Adrenal gland (tissue), 12 donors: ENCODE data around the gene POLR1A. TPM values are rescaled to one million over a fixed set of nuclear protein-coding genes. Genes with fewer than 3 reads are reported as not detected.

Experiments used
- DNase-seq, 7 donors: peaks; one replicate each; pipeline ENCODE4 v3.0.0-alpha.2; 2019 to 2020
- H3K27ac ChIP-seq, 5 donors: fragments of 200-600 bp; sonication (generic) in 4 of 5; 1 replicate in 3 of 5; 2 replicates in 2 of 5; pipeline versions ENCODE4 v1.5.1 to v1.8.0; 2016 to 2020; ENCODE audit warnings: mild to moderate bottlenecking in 1 of 5
- H3K27me3 ChIP-seq: fragments of 200-600 bp; 2 replicates; pipeline ENCODE4 v1.8.0; 2021
- H3K36me3 ChIP-seq, 2 donors: fragments of 200-600 bp; replicated peaks in 1 of 2; 1 replicate in 1 of 2; 2 replicates in 1 of 2; pipeline versions ENCODE4 v1.5.1 to v1.8.0; 2018 to 2022
- H3K4me1 ChIP-seq, 2 donors: fragments of 200-600 bp; replicated peaks in 1 of 2; 1 replicate in 1 of 2; 2 replicates in 1 of 2; pipeline versions ENCODE4 v1.5.1 to v1.8.0; 2018 to 2021
- H3K4me3 ChIP-seq, 4 donors: fragments of 200-600 bp; sonication (generic) in 3 of 4; one replicate each; pipeline ENCODE4 v1.5.1; 2016 to 2018
- H3K9me3 ChIP-seq, 3 donors: fragments of 200-600 bp; sonication (generic) in 1 of 3; replicated peaks in 1 of 3; 1 replicate in 2 of 3; 2 replicates in 1 of 3; pipeline versions ENCODE4 v1.5.1 to v1.8.0; 2016 to 2021
- CTCF ChIP-seq, 6 experiments: fragments of 450-650 bp in 4 of 6; fragments of 200-600 bp in 2 of 6; sonication (generic) in 1 of 6; IDR thresholded peaks; 1 replicate in 5 of 6; 2 replicates in 1 of 6; pipeline versions ENCODE4 v1.5.1 to v1.8.0; 2016 to 2021; ENCODE audit warnings: antibody characterized with exemption in 6 of 6, mild to moderate bottlenecking in 2 of 6, moderate library complexity in 1 of 6
- POLR2A ChIP-seq, 2 donors: fragments of 450-650 bp; IDR thresholded peaks; one replicate each; pipeline ENCODE4 v1.6.1; 2017; ENCODE audit warnings: antibody characterized with exemption in 2 of 2, mild to moderate bottlenecking in 2 of 2, moderate library complexity in 1 of 2
- WGBS, 4 donors: extraction: QIAGEN DNeasy Blood & Tissue Kit in 2 of 4; methylation state at CpG; one replicate each; pipeline versions ENCODE4 v1.1.5 to v1.1.7; 2013 to 2017; 5-methylcytosine and 5-hydroxymethylcytosine counted together
- intact Hi-C, 2 donors: fragments of 100-400 bp; cut with DNase I; formaldehyde crosslinking; loops; one replicate each; pipeline versions ENCODE4 v1.14.1 to v1.15.0; 2022 to 2023
- polyA plus RNA-seq, 3 donors: library from polyadenylated mRNA; stranded (reverse); fragments of 200-250 nt in 2 of 3; fragments of 350-450 nt in 1 of 3; fragmentation: Illumina TruSeq in 1 of 3; extraction: RNeasy Lipid Tissue Mini Kit (QIAGEN cat#74804) in 1 of 3; gene quantifications; one replicate each; pipeline ENCODE4 v1.2.3, GENCODE V29; 2013 to 2014
- total RNA-seq, 9 donors: library from RNA; depleted of rRNA in 4 of 9; stranded (reverse); fragments of >200 nt in 4 of 9; fragments of 120-200 nt in 1 of 9; fragmentation: NEBNext Ultra II Directional in 1 of 9; extraction: Animal tissue kit (Norgen Biotek cat#: 25700) in 1 of 9; gene quantifications; one replicate each; pipeline versions ENCODE4 v1.1.0 to v1.2.4, GENCODE V29; 2013 to 2023
- donor health status: healthy with polysubstance abuse.
- donor health status: Bipolar disorder and iron deficiency.
- donor health status: DM: yes; HTN: yes; CAD: no.
- donor health status: DM: no; HTN: no; CAD: no.
- donor health status: DM: no; HTN: no; CAD: no.
- donor health status: DM: yes; HTN: yes; CAD: no.

The POLR1A gene
- total and polyA plus RNA-seq, 12 donors, result 4.6 to 50.1 (median 26.2) TPM

GRCh38 chr2:86048383-86048701 is 57.3 kb downstream of the POLR1A start:
- Histone ChIP-seq H3K4me1 (peaks cover 16 to 20% of the 10 kb centered on the region in 2 donors), H3K9me3 (no peaks in the 10 kb centered on the region), H3K27ac (peak overlapping the region in 3 of 5 donors; percentile 78 to 79 (median 79)), H3K4me3 (no peak overlapping the region), H3K36me3 (peaks cover 0 to 63% of the 10 kb centered on the region in 2 donors), H3K27me3 (no peaks in the 10 kb centered on the region)
- 69 to 90% (median 89%) methylated on average over 3 of the region's 3 CpGs for WGBS, 4 donors
- TF ChIP-seq CTCF (IDR thresholded peaks at IDR 0.05) (no peak), POLR2A (IDR thresholded peaks at IDR 0.05) (no peak)
- peak in 3 of 7 donors; percentile 8 to 42 (median 18) for DNase-seq
- intact Hi-C loops, result no loop called here

GRCh38 chr2:86047575-86048382 is 57.9 kb downstream of the POLR1A start:
- WGBS, 4 donors, result 93 to 95% (median 94%) methylated on average over 7 to 8 of the region's 8 CpGs
- H3K27ac ChIP-seq, result peak overlapping the region in 1 of 5 donors; percentile 79
- no peaks in the 10 kb centered on the region for H3K27me3 ChIP-seq
- H3K4me1 ChIP-seq, result peaks cover 16 to 20% of the 10 kb centered on the region in 2 donors
- DNase-seq, result peak in 3 of 7 donors; percentile 11 to 20 (median 12)
- H3K4me3 ChIP-seq, result no peak overlapping the region
- intact Hi-C loops, result no loop called here
- peaks cover 0 to 62% of the 10 kb centered on the region in 2 donors for H3K36me3 ChIP-seq
- no peak for TF ChIP-seq POLR2A (IDR thresholded peaks at IDR 0.05)
- TF ChIP-seq CTCF (IDR thresholded peaks at IDR 0.05), result no peak
- no peaks in the 10 kb centered on the region for H3K9me3 ChIP-seq

GRCh38 chr2:86045541-86045940 is 60.1 kb downstream of the POLR1A start:
- WGBS, 4 donors, result 35 to 64% (median 55%) methylated on average over 6 of the region's 6 CpGs
- H3K4me1 ChIP-seq, result peaks cover 16 to 20% of the 10 kb centered on the region in 2 donors
- DNase-seq, result peak in 2 of 7 donors; percentile 5 to 48
- no peak overlapping the region for H3K4me3 ChIP-seq
- no peaks in the 10 kb centered on the region for H3K27me3 ChIP-seq
- TF ChIP-seq CTCF (IDR thresholded peaks at IDR 0.05) (no peak), POLR2A (IDR thresholded peaks at IDR 0.05) (no peak)
- peaks cover 0 to 57% of the 10 kb centered on the region in 2 donors for H3K36me3 ChIP-seq
- intact Hi-C loops, result no loop called here
- H3K27ac ChIP-seq, result no peak overlapping the region
- no peaks in the 10 kb centered on the region for H3K9me3 ChIP-seq

GRCh38 chr2:86044614-86045013 is 61.1 kb downstream of the POLR1A start:
- H3K9me3 ChIP-seq, result no peaks in the 10 kb centered on the region
- intact Hi-C loops, result no loop called here
- WGBS, 4 donors, result 70 to 93% (median 86%) methylated on average over 4 of the region's 4 CpGs
- TF ChIP-seq POLR2A (IDR thresholded peaks at IDR 0.05) (no peak), CTCF (IDR thresholded peaks at IDR 0.05) (no peak)
- peaks cover 0 to 63% of the 10 kb centered on the region in 2 donors for H3K36me3 ChIP-seq
- H3K27me3 ChIP-seq, result no peaks in the 10 kb centered on the region
- peak in 3 of 7 donors; percentile 8 to 36 (median 11) for DNase-seq
- H3K4me3 ChIP-seq, result no peak overlapping the region
- peaks cover 16 to 20% of the 10 kb centered on the region in 2 donors for H3K4me1 ChIP-seq
- H3K27ac ChIP-seq, result no peak overlapping the region
